NCI-H187 treated with DMSO at 0.1 percent for 48 hours (cell line): ENCODE results near the gene FBXO41.

ENCODE experiments used
- DNase-seq: peaks from one replicate; lab custom pipeline; 2025; lab: John Stamatoyannopoulos, UW

The FBXO41 gene

DNA sequence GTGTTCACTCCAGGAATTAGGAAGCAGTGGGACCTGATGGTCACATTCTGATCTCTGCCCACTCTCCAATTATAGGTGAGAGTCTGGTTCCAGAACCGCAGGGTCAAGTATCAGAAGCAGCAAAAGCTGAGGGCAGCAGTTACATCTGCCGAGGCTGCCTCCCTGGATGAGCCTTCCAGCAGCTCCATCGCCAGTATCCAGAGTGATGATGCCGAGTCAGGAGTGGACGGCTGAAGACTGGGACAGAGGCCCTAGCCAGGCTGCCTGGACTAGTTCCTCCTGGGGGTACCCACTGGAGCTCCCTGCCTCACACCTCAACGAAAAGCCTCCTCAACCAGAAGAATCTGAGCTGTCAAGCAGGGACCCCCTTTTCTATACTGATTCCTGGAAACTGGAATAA lies 73.6 kb downstream of the FBXO41 start:
- DNase-seq: no peak

DNA sequence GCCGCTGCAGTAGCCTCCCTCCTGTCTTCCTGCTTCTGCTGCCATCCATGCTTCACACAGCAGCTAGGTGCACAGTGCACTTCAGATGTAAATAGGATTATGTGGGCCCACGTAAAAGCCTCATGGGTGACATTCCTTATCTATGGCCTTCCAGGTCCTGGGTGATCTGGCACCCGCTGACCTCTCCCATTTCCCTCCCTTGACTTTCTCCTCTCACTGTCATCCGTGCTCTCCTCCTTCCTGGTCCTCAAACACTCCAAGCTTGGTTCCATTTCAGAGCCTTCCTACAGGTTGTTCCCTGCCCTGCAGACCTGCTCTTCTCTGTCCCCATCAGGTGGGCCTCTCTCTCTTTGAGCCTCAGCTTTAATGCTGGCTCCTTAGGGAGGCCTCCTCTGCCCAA lies 74.3 kb downstream of the FBXO41 start:
- no peak for DNase-seq

DNA sequence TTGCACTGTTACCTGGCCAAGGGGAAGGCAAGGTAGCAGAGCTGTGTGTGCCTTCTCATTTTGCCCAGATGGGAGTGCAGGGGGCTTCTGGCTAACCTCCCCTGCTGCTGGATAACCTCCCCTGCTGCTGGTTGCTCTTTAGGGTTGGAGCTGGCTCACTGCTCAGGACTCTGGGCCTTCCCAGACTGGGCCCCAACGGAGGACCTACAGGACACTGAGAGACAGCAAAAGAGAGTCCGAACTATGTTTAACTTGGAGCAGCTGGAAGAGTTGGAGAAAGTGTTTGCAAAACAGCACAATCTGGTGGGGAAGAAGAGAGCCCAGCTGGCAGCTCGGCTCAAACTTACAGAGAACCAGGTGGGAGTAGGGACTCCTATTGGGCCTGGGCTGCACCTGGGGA lies 76.0 kb downstream of the FBXO41 start:
- no peak for DNase-seq

DNA sequence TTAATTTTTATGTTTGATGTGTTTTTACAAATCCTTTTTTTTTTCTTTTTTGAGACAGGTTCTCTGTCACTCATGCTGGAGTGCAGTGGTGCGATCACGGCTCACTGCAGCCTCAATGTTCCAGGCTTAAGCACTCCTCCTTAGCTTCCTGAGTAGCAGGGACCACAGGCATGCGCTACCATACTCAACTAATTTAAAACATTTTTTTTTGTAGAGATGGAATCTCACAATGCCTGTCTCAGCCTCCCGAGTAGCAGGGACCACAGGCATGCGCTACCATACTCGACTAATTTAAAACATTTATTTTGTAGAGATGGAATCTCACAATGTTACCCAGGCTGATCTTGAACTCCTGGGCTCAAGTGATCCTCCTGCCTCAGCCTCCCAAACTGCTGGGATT lies 78.7 kb downstream of the FBXO41 start:
- DNase-seq: no peak
